HFF-Myc (cell line): Measurements from ENCODE around the gene KCNMA1.

Source experiments
- DNase-seq: peaks from one replicate; pipeline ENCODE4 v3.0.0-alpha.2; 2011; ENCODE audit warnings: low read depth; ENCODE audit errors: extremely low read depth
- H3K4me3 ChIP-seq: replicated peaks from 2 replicates; pipeline ENCODE4 v1.5.1; 2011; ENCODE audit warnings: low read depth, mild to moderate bottlenecking, control low read depth, low read length
- TF ChIP-seq, protein P1 (sequence below): IDR thresholded peaks from 2 replicates; pipeline ENCODE4 v1.5.1; 2012; ENCODE audit warnings: mild to moderate bottlenecking, low read depth, low read length, control low read depth; ENCODE audit errors: missing control alignments

Gene KCNMA1

DNA sequence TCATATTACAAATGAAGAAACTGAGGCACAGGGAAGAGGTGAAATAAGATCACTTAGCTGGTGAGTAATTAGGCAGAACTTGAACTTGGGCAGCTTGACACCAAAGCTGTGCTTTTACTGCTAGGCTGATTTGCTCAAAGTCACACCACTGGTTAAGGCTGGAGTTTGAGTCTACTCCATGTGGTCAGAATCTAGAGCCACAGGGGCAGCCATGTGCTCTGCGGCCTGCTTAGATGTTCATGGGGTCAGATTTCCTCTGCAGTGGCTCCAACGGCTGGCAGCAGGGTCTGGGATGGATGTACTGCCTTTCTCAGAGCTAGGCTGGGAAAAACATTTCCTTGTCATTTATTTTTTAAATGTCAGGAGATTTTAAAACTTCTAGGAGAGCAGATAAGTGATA is 417.5 kb downstream of the KCNMA1 start:
- H3K4me3 ChIP-seq: no peak overlapping the region
- DNase-seq: no peak
- TF ChIP-seq, protein P1, sequence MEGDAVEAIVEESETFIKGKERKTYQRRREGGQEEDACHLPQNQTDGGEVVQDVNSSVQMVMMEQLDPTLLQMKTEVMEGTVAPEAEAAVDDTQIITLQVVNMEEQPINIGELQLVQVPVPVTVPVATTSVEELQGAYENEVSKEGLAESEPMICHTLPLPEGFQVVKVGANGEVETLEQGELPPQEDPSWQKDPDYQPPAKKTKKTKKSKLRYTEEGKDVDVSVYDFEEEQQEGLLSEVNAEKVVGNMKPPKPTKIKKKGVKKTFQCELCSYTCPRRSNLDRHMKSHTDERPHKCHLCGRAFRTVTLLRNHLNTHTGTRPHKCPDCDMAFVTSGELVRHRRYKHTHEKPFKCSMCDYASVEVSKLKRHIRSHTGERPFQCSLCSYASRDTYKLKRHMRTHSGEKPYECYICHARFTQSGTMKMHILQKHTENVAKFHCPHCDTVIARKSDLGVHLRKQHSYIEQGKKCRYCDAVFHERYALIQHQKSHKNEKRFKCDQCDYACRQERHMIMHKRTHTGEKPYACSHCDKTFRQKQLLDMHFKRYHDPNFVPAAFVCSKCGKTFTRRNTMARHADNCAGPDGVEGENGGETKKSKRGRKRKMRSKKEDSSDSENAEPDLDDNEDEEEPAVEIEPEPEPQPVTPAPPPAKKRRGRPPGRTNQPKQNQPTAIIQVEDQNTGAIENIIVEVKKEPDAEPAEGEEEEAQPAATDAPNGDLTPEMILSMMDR: no peak

DNA sequence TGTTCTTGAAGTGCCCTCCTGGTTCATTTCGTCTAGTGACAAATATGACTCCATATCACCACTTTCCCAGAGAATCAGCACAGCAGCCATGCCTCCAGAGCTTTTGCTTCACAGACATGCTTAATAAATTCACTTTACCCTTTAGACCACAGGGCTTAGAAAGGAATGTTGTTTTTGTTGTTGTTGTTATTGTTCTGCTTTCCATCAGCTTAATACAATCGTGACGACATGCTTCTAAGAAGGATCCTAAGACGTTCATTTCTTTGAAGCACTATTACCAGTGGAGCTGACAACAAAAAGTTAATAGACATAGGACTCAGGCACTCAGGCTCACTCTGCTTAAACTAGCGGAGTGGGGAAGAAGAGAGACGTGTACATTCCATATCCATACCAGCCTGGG is 418.6 kb downstream of the KCNMA1 start:
- no peak overlapping the region for H3K4me3 ChIP-seq
- TF ChIP-seq, protein P1: no peak
- no peak for DNase-seq

DNA sequence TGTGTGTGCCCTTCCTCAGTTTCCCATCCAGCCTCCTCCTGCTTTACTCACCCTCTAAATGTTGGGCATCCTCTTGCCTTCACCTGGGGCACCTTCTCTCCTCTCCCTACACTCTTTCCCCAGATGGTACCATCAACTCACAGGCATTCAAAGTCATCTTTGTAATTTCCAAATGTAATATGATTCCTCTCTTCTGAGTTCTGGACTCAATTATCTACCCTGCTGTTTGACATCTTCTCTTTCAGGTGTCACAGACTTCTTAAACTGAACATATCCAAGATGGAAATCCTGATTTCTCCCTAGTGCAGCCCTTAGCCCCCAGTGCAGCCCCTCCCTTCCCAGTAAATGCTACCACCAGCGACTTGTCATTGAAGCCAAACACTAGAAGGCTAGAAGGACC is 422.8 kb downstream of the KCNMA1 start:
- no peak overlapping the region for H3K4me3 ChIP-seq
- TF ChIP-seq, protein P1: no peak
- no peak for DNase-seq

DNA sequence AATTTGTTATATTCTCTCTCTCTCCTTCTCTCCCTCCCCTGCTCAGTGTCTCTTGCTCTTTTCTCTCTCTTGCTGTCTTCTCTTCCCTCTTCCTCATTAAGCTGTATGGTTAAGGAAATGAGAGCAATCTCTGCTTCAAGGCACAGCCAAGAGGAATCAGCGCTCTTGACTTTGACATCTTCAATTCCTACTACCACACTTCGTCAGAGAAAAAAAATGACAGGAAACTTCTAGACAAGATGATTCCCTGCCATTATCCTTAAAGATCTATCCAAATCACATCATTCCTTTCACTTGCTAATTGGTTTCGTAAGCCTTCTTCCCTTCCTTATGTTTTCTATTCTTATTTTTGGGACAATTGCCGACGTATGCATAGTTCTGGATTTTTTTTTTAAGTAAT is 425.0 kb downstream of the KCNMA1 start:
- no peak for DNase-seq
- TF ChIP-seq, protein P1: no peak
- H3K4me3 ChIP-seq: no peak overlapping the region

DNA sequence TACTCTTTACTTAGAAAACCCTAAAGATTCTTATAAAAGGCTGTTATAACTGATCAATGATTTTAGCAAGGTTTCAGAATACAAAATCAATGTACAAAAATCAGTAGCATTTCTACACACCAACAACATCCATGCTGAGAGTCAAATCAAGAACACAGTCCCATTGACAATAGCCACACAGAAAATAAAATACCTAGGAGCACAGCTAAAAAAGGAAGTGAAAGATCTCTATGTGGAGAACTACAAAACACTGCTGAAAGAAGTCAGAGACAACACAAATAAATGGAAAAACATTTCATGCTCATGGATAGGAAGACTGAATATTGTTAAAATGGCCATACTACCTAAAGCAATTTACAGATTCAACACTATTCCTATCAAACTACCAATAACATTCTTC is 427.0 kb downstream of the KCNMA1 start:
- no peak overlapping the region for H3K4me3 ChIP-seq
- no peak for DNase-seq
- TF ChIP-seq, protein P1: no peak

DNA sequence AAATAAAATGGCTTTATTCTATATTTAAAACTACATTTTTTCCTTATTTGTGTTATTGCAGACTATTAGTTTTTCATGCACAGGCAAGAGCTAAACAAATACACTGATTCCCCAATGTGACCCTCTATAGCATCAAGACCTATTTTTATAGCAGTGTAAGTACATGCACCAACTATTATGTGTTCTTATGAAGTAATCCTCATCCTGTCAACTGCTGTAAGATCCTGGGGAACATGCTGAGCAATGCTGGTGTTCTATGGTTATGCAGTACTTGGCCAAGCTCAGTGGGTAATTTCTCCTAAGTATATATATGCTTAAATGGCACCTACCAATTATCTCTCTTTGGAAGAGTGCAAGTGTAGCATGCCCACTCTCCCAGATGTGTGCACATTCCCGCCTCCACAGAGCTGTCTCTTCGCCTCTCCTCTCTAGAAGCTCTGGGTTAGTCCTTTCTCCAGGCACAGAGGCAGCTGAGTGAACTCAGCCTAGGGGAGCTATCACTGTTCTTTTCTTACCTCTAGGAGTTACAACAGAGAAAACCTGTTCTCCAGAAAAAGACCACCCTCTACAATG is 428.8 kb downstream of the KCNMA1 start:
- H3K4me3 ChIP-seq: no peak overlapping the region
- TF ChIP-seq, protein P1: no peak
- no peak for DNase-seq

DNA sequence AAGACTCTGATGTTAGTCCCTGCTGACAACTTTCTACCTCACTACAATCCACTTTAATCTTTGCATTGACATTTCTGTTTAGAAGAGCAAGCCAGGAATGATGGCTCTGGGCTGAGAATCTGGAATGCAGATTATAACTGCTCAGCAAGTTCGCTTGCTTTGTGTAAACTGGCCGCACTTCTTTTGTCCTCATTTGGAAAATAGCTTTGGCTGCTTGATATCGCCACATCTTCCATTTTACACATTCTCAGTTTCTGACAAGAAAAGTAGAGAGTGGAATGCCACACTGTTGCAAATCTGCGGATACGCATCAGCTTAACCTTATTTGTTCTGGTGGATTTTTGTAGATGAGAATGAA is 429.8 kb downstream of the KCNMA1 start:
- TF ChIP-seq, protein P1: no peak
- no peak overlapping the region for H3K4me3 ChIP-seq
- DNase-seq: no peak
